Ishikawa (cell line): ENCODE data around the gene JARID2.

Source experiments
- CEBPB ChIP-seq: IDR thresholded peaks from 2 replicates; pipeline ENCODE4 v1.6.1; 2012
- CREB1 ChIP-seq: IDR thresholded peaks from 2 replicates; pipeline ENCODE4 v1.6.1; 2012; ENCODE audit warnings: low read depth
- EGR1 ChIP-seq: IDR thresholded peaks from 2 replicates; pipeline ENCODE4 v1.6.1; 2012
- EP300 ChIP-seq: IDR thresholded peaks from 2 replicates; pipeline ENCODE4 v1.6.1; 2012; ENCODE audit warnings: borderline replicate concordance
- FOXM1 ChIP-seq: IDR thresholded peaks from 2 replicates; pipeline ENCODE4 v1.6.1; 2012; ENCODE audit warnings: low read depth, borderline replicate concordance
- NFIC ChIP-seq: IDR thresholded peaks from 2 replicates; pipeline ENCODE4 v1.6.1; 2012
- RAD21 ChIP-seq: IDR thresholded peaks from 2 replicates; pipeline ENCODE4 v1.6.1; 2012; ENCODE audit warnings: low read depth
- TAF1 ChIP-seq: IDR thresholded peaks from 2 replicates; pipeline ENCODE4 v1.6.1; 2012; ENCODE audit warnings: low read depth, mild to moderate bottlenecking
- TCF12 ChIP-seq: IDR thresholded peaks from 2 replicates; pipeline ENCODE4 v1.6.1; 2012; ENCODE audit warnings: low read depth
- TEAD4 ChIP-seq: IDR thresholded peaks from 2 replicates; pipeline ENCODE4 v1.6.1; 2012
- USF1 ChIP-seq: IDR thresholded peaks from 2 replicates; pipeline ENCODE4 v1.6.1; 2012
- YY1 ChIP-seq: IDR thresholded peaks from 2 replicates; pipeline ENCODE4 v1.6.1; 2012; ENCODE audit warnings: low read depth
- ZBTB7A ChIP-seq: IDR thresholded peaks from 2 replicates; pipeline ENCODE4 v1.6.1; 2012; ENCODE audit warnings: low read depth
- TF ChIP-seq, protein P1 (sequence below): IDR thresholded peaks from 2 replicates; pipeline ENCODE4 v1.6.1; 2012
- TF ChIP-seq, protein P2 (sequence below): IDR thresholded peaks from 2 replicates; pipeline ENCODE4 v1.6.1; 2012; ENCODE audit warnings: low read depth, mild to moderate bottlenecking

Gene JARID2

GRCh38 chr6:15322781-15323536 lies 77.1 kb downstream of the JARID2 start:
- TF ChIP-seq ZBTB7A (no peak), CEBPB (no peak), TAF1 (no peak), NFIC (no peak), YY1 (no peak), RAD21 (no peak), CREB1 (no peak), FOXM1 (no peak), EP300 (no peak), TCF12 (no peak), TEAD4 (no peak), EGR1 (no peak), USF1 (no peak)
- TF ChIP-seq, protein P1, sequence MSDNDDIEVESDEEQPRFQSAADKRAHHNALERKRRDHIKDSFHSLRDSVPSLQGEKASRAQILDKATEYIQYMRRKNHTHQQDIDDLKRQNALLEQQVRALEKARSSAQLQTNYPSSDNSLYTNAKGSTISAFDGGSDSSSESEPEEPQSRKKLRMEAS, result no peak
- TF ChIP-seq, protein P2, sequence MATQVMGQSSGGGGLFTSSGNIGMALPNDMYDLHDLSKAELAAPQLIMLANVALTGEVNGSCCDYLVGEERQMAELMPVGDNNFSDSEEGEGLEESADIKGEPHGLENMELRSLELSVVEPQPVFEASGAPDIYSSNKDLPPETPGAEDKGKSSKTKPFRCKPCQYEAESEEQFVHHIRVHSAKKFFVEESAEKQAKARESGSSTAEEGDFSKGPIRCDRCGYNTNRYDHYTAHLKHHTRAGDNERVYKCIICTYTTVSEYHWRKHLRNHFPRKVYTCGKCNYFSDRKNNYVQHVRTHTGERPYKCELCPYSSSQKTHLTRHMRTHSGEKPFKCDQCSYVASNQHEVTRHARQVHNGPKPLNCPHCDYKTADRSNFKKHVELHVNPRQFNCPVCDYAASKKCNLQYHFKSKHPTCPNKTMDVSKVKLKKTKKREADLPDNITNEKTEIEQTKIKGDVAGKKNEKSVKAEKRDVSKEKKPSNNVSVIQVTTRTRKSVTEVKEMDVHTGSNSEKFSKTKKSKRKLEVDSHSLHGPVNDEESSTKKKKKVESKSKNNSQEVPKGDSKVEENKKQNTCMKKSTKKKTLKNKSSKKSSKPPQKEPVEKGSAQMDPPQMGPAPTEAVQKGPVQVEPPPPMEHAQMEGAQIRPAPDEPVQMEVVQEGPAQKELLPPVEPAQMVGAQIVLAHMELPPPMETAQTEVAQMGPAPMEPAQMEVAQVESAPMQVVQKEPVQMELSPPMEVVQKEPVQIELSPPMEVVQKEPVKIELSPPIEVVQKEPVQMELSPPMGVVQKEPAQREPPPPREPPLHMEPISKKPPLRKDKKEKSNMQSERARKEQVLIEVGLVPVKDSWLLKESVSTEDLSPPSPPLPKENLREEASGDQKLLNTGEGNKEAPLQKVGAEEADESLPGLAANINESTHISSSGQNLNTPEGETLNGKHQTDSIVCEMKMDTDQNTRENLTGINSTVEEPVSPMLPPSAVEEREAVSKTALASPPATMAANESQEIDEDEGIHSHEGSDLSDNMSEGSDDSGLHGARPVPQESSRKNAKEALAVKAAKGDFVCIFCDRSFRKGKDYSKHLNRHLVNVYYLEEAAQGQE, result no peak

DNA sequence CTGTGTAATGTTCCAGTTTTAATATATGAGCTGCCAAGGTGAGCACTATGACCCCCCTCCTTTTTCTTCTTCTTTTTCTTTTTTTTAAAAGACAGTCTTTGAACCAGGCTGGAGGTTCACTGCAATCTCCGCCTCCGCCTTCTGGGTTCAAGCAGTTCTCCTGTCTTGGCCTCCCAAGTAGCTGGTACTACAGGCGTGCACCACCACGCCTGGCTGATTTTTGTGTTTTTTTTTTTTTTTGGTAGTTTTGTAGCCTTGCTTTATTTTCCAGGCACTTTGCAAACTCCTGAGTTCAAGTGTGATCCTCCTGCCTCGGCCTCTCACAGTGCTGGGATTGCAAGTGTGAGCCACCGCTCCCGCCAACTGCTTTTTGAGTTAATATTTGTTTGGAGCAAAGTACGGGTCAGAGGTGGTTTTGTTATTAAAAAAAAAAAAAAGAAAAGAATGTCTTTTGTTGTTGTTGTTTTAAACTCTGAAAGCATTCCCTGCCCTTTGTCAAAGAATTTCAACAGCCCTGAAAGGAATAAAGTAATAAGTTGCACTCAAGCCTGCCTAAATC lies 78.6 kb downstream of the JARID2 start:
- TF ChIP-seq TEAD4 (no peak), NFIC (no peak), TAF1 (no peak), FOXM1 (no peak), USF1 (no peak)

GRCh38 chr6:15325540-15325955 lies 79.7 kb downstream of the JARID2 start:
- TF ChIP-seq CEBPB (no peak), NFIC (no peak), TAF1 (no peak), TCF12 (no peak), RAD21 (no peak), YY1 (no peak), TEAD4 (no peak), FOXM1 (no peak), EP300 (no peak), CREB1 (no peak), EGR1 (no peak), USF1 (no peak), ZBTB7A (no peak)
- TF ChIP-seq, protein P2, result no peak
- TF ChIP-seq, protein P1, result no peak

GRCh38 chr6:15326067-15326614 lies 80.3 kb downstream of the JARID2 start:
- no peak for TF ChIP-seq CEBPB
- TF ChIP-seq ZBTB7A, result no peak
- TF ChIP-seq, protein P2, result no peak
- no peak for TF ChIP-seq EP300
- TF ChIP-seq, protein P1, result no peak
- no peak for TF ChIP-seq NFIC
- TF ChIP-seq TCF12, result no peak
- TF ChIP-seq TEAD4, result no peak
- no peak for TF ChIP-seq USF1
- no peak for TF ChIP-seq CREB1
- no peak for TF ChIP-seq TAF1
- TF ChIP-seq FOXM1, result no peak
- TF ChIP-seq EGR1, result no peak
- TF ChIP-seq YY1, result no peak
- TF ChIP-seq RAD21, result no peak
